Measurements from ENCODE around the gene ERG. TPM values are rescaled to one million over a fixed set of nuclear protein-coding genes. Genes with fewer than 3 reads are reported as not detected.

Gene ERG
- total RNA-seq, 2 experiments from 2014 or later, result not detected

GRCh38 chr21:38358666-38359065 lies 139.6 kb downstream of the ERG start:
- Histone ChIP-seq H3K9me2 (ENCODE audit: insufficient read depth, low read length) (no peaks in the 10 kb centered on the region), H3K4me2 (ENCODE audit: low read length) (no peak overlapping the region), H3K4me3 (ENCODE audit: low read depth, low read length, poor library complexity, severe bottlenecking) (no peak overlapping the region), H3K9me3 (ENCODE audit: low read length) (no peaks in the 10 kb centered on the region), H2AFZ (ENCODE audit: low read length) (no peak overlapping the region), H3K79me2 (ENCODE audit: insufficient read depth, low read depth, low read length) (no peaks in the 10 kb centered on the region), H3K27ac (ENCODE audit: low read depth, low read length, poor library complexity, severe bottlenecking) (no peak overlapping the region), H3K4me1 (ENCODE audit: insufficient read depth, low read length, poor library complexity, severe bottlenecking) (no peaks in the 10 kb centered on the region), H3K36me3 (ENCODE audit: insufficient read depth, low read length) (no peaks in the 10 kb centered on the region), H4K20me1 (ENCODE audit: insufficient read depth, low read length) (no peaks in the 10 kb centered on the region)
- ChIA-PET POLR2A (no interaction called here), CTCF (ENCODE audit: unreplicated experiment) (no interaction called here)
- no peak for DNase-seq (ENCODE audit: low spot score)
- intact Hi-C loops (cut with micrococcal nuclease; ENCODE audit: unreplicated experiment), result no loop called here
- no peak for TF ChIP-seq EZH2phosphoT487 (IDR thresholded peaks at IDR 0.05; ENCODE audit: borderline replicate concordance, low read depth, low read length)
- no peak for TF ChIP-seq CTCF (conservative IDR thresholded peaks at IDR 0.05; ENCODE audit: low read length)
- no TSS peak for BruUV-seq (replicated peaks)

GRCh38 chr21:38358098-38358497 lies 140.2 kb downstream of the ERG start:
- no peaks in the 10 kb centered on the region for H3K9me2 ChIP-seq (ENCODE audit: insufficient read depth, low read length)
- no peaks in the 10 kb centered on the region for H3K36me3 ChIP-seq (ENCODE audit: insufficient read depth, low read length)
- CTCF ChIA-PET (ENCODE audit: unreplicated experiment), result no interaction called here
- POLR2A ChIA-PET, result no interaction called here
- no TSS peak for BruUV-seq (replicated peaks)
- H3K27ac ChIP-seq (ENCODE audit: low read depth, low read length, poor library complexity, severe bottlenecking), result no peak overlapping the region
- TF ChIP-seq EZH2phosphoT487 (IDR thresholded peaks at IDR 0.05; ENCODE audit: borderline replicate concordance, low read depth, low read length) (no peak), CTCF (conservative IDR thresholded peaks at IDR 0.05; ENCODE audit: low read length) (no peak)
- H3K4me1 ChIP-seq (ENCODE audit: insufficient read depth, low read length, poor library complexity, severe bottlenecking), result no peaks in the 10 kb centered on the region
- intact Hi-C loops (cut with micrococcal nuclease; ENCODE audit: unreplicated experiment), result no loop called here
- H3K4me3 ChIP-seq (ENCODE audit: low read depth, low read length, poor library complexity, severe bottlenecking), result no peak overlapping the region
- no peaks in the 10 kb centered on the region for H3K79me2 ChIP-seq (ENCODE audit: insufficient read depth, low read depth, low read length)
- H3K4me2 ChIP-seq (ENCODE audit: low read length), result no peak overlapping the region
- no peak for DNase-seq (ENCODE audit: low spot score)
- H3K9me3 ChIP-seq (ENCODE audit: low read length), result no peaks in the 10 kb centered on the region
- H4K20me1 ChIP-seq (ENCODE audit: insufficient read depth, low read length), result no peaks in the 10 kb centered on the region
- H2AFZ ChIP-seq (ENCODE audit: low read length), result no peak overlapping the region

- no peaks in the 10 kb centered on the region for H3K4me1 ChIP-seq (ENCODE audit: insufficient read depth, low read length, poor library complexity, severe bottlenecking)
- ChIA-PET CTCF (ENCODE audit: unreplicated experiment) (no interaction called here), POLR2A (no interaction called here)
- H3K27ac ChIP-seq (ENCODE audit: low read depth, low read length, poor library complexity, severe bottlenecking), result no peak overlapping the region
- H3K9me3 ChIP-seq (ENCODE audit: low read length), result no peaks in the 10 kb centered on the region
- no peak overlapping the region for H3K4me3 ChIP-seq (ENCODE audit: low read depth, low read length, poor library complexity, severe bottlenecking)
- H3K9me2 ChIP-seq (ENCODE audit: insufficient read depth, low read length), result no peaks in the 10 kb centered on the region
- H3K79me2 ChIP-seq (ENCODE audit: insufficient read depth, low read depth, low read length), result no peaks in the 10 kb centered on the region
- intact Hi-C loops (cut with micrococcal nuclease; ENCODE audit: unreplicated experiment), result loop anchor here (2.0 kb wide), 1 partner anchor 138 kb away; no protein-coding TSS in a partner anchor
- no peak overlapping the region for H3K4me2 ChIP-seq (ENCODE audit: low read length)
- BruUV-seq (replicated peaks), result no TSS peak
- H4K20me1 ChIP-seq (ENCODE audit: insufficient read depth, low read length), result no peaks in the 10 kb centered on the region
- no peak for DNase-seq (ENCODE audit: low spot score)
- TF ChIP-seq EZH2phosphoT487 (IDR thresholded peaks at IDR 0.05; ENCODE audit: borderline replicate concordance, low read depth, low read length), result no peak
- TF ChIP-seq CTCF (conservative IDR thresholded peaks at IDR 0.05; ENCODE audit: low read length), result no peak
- no peak overlapping the region for H2AFZ ChIP-seq (ENCODE audit: low read length)
- H3K36me3 ChIP-seq (ENCODE audit: insufficient read depth, low read length), result no peaks in the 10 kb centered on the region
Measured at GRCh38 chr21:38356883-38357625, 141.2 kb downstream of the ERG start.

Data from OCI-LY7 (cell line).